Stimulated activated CD8-positive, alpha-beta memory T cell treated with anti-CD3 and anti-CD28 coated beads, Interleukin-15, amount 100 ng/mL, for 48 hours (primary cell): ENCODE measurements around the gene DMPK.

Experiments
- DNase-seq, 2 donors: peaks; one replicate each; pipeline ENCODE4 v3.0.0-alpha.2; 2020; ENCODE audit warnings: low read depth in 2 of 2

Gene DMPK

GRCh38 chr19:45786533-45786894 is 4.2 kb upstream of the DMPK start:
- no peak for DNase-seq

- DNase-seq, result no peak
These were observed 3.7 kb upstream of the DMPK start for GRCh38 chr19:45785781-45786532.

- DNase-seq, result no peak
These were observed 2.8 kb upstream of the DMPK start for GRCh38 chr19:45785097-45785496.

- no peak for DNase-seq
These were observed 1.8 kb upstream of the DMPK start for GRCh38 chr19:45784096-45784495.

GRCh38 chr19:45782820-45783785 is 813 bp upstream of the DMPK start:
- no peak for DNase-seq

GRCh38 chr19:45781214-45782161 is 802 bp downstream of the DMPK start:
- DNase-seq, result no peak

GRCh38 chr19:45780448-45781213 is 1.7 kb downstream of the DMPK start:
- DNase-seq, result no peak

GRCh38 chr19:45780146-45780447 is 2.2 kb downstream of the DMPK start:
- no peak for DNase-seq

- peak; percentile 84 to 90 for DNase-seq
These were observed 2.8 kb downstream of the DMPK start for GRCh38 chr19:45779231-45780145.

GRCh38 chr19:45778010-45778661 is 4.2 kb downstream of the DMPK start:
- no peak for DNase-seq

GRCh38 chr19:45777395-45777961 is 4.8 kb downstream of the DMPK start:
- DNase-seq, result no peak

GRCh38 chr19:45774765-45775164 is 7.5 kb downstream of the DMPK start:
- DNase-seq, result no peak

- no peak for DNase-seq
These were observed 8.9 kb downstream of the DMPK start for GRCh38 chr19:45773384-45773783.

GRCh38 chr19:45772912-45773311 is 9.4 kb downstream of the DMPK start:
- no peak for DNase-seq

- DNase-seq, result no peak
These were observed 10.0 kb downstream of the DMPK start for GRCh38 chr19:45772130-45772840.

- no peak for DNase-seq
These were observed 10.9 kb downstream of the DMPK start for GRCh38 chr19:45771311-45771933.

GRCh38 chr19:45770192-45771101 is 11.8 kb downstream of the DMPK start:
- peak; percentile 83 to 86 for DNase-seq
